Naive B cell (primary cell): Measurements from ENCODE around the gene SCGN. TPM values are rescaled to one million over a fixed set of nuclear protein-coding genes. Genes with fewer than 3 reads are reported as not detected.

ENCODE experiments used
- ATAC-seq, 2 donors: fragments of 150-1000 bp; cut with Tn5 transposase; 2 replicates each; pipeline ENCODE4 v1.10.0; 2021; ENCODE audit warnings: low read depth in 2 of 2, mild to moderate bottlenecking in 2 of 2, moderate library complexity in 2 of 2
- DNase-seq: peaks from one replicate; pipeline ENCODE4 v3.0.0; 2022
- H3K27ac Mint-ChIP-seq, 6 donors: one replicate each; pipeline ENCODE4 v1.8.0; 2020 to 2022; ENCODE audit warnings: mild to moderate bottlenecking in 6 of 6, mixed read lengths in 6 of 6, moderate library complexity in 5 of 6, inconsistent platforms in 2 of 6
- H3K27me3 Mint-ChIP-seq, 3 donors: one replicate each; pipeline ENCODE4 v1.8.0; 2021 to 2022; ENCODE audit warnings: mixed read lengths in 3 of 3, mild to moderate bottlenecking in 1 of 3
- H3K36me3 Mint-ChIP-seq, 2 donors: one replicate each; pipeline ENCODE4 v1.8.0; 2020 to 2022; ENCODE audit warnings: mixed read lengths in 2 of 2, inconsistent platforms in 1 of 2, mild to moderate bottlenecking in 1 of 2
- H3K4me1 Mint-ChIP-seq, 3 donors: one replicate each; pipeline ENCODE4 v1.8.0; 2020 to 2022; ENCODE audit warnings: mixed read lengths in 3 of 3, inconsistent platforms in 1 of 3, mild to moderate bottlenecking in 1 of 3, moderate library complexity in 1 of 3
- H3K4me3 Mint-ChIP-seq, 8 donors: one replicate each; pipeline ENCODE4 v1.8.0; 2020 to 2022; ENCODE audit warnings: mild to moderate bottlenecking in 8 of 8, mixed read lengths in 8 of 8, moderate library complexity in 8 of 8, inconsistent platforms in 2 of 8
- H3K9me3 Mint-ChIP-seq, 7 donors: one replicate each; pipeline ENCODE4 v1.8.0; 2020 to 2022; ENCODE audit warnings: mixed read lengths in 7 of 7, mild to moderate bottlenecking in 5 of 7, inconsistent platforms in 2 of 7, moderate library complexity in 1 of 7
- polyA plus RNA-seq, 6 donors: library from polyadenylated mRNA; unstranded; fragments of 300-500 nt; fragmentation: Illumina TruSeq; gene quantifications; one replicate each; pipeline ENCODE4 v1.2.3, GENCODE V29; 2021; ENCODE audit warnings: low read depth in 6 of 6

SCGN gene
- polyA plus RNA-seq, 6 donors from 2014 or later: not detected

DNA sequence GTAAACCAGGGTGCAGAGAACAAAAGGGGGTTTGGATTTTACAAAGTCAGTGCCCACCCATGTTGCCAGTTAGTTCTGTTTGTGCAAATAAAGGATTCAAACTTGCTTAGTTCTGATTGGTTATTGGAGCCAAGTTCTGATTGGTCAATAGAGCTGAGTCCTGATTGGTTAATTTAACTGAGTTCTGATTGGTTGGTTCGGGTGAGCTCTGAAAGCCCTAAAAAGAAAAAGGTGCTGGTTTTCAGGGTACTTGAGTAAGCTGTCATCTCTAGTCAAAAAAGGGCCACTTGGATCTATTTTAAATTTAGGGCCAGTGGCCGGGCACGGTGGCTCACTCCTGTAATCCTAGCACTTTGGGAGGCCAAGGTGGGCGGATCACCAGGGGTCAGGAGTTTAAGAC, 47.6 kb downstream of the SCGN start:
- ATAC-seq (no peak), DNase-seq (no peak)
- Mint-ChIP-seq H3K4me3 (no peak overlapping the region), H3K27ac (no peak overlapping the region), H3K36me3 (no peaks in the 10 kb centered on the region), H3K4me1 (no peaks in the 10 kb centered on the region), H3K27me3 (peaks cover 24 to 52% (median 29%) of the 10 kb centered on the region in 3 donors), H3K9me3 (peaks cover 0 to 8% (median 0%) of the 10 kb centered on the region in 7 donors)

DNA sequence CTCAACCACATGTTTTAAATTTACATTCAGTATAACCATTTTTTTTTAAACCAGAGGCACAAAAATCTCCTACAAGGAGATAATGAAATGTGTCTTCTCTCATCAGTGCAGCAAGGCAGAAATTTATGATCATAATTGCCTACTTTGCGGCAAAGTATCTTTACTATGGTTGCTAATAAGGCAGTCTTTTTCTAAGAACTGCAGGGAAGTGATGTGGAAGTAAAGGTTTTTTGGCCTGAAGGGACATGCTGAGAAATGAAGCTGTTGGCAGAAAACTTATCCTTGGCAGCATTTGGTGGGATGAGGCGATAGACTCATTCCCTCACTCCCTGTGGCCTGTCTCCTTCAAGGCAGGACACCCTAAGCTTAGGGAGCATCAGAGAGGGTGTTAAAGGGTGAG, 48.7 kb downstream of the SCGN start:
- no peaks in the 10 kb centered on the region for H3K4me1 Mint-ChIP-seq
- no peaks in the 10 kb centered on the region for H3K36me3 Mint-ChIP-seq
- H3K27me3 Mint-ChIP-seq: peaks cover 28 to 53% (median 34%) of the 10 kb centered on the region in 3 donors
- ATAC-seq (no peak), DNase-seq (no peak)
- H3K27ac Mint-ChIP-seq: no peak overlapping the region
- peaks cover 0 to 8% (median 0%) of the 10 kb centered on the region in 7 donors for H3K9me3 Mint-ChIP-seq
- H3K4me3 Mint-ChIP-seq: no peak overlapping the region

DNA sequence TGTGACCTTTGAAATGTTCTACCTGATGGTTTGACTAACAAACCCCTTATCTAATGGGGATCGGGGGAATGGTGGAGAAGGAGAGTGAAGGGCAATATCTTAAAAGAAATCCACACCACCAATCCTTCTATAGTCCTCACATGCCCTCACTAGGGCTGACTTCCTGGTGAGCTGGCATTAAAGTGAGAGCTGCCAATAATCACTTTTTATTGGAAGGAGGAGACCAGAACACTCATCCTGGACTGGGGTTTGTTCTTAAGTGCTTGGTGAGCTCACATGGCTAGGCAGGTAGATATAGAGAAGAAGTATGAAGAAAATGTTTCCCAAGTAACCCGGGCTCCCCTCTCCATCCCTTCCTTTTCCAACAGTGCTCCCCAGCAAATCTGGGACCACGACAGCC, 49.8 kb downstream of the SCGN start:
- DNase-seq (no peak), ATAC-seq (no peak)
- Mint-ChIP-seq H3K27ac (no peak overlapping the region), H3K4me3 (no peak overlapping the region), H3K36me3 (no peaks in the 10 kb centered on the region), H3K4me1 (no peaks in the 10 kb centered on the region), H3K27me3 (peaks cover 30 to 52% (median 43%) of the 10 kb centered on the region in 3 donors), H3K9me3 (peaks cover 0 to 8% (median 0%) of the 10 kb centered on the region in 7 donors)

DNA sequence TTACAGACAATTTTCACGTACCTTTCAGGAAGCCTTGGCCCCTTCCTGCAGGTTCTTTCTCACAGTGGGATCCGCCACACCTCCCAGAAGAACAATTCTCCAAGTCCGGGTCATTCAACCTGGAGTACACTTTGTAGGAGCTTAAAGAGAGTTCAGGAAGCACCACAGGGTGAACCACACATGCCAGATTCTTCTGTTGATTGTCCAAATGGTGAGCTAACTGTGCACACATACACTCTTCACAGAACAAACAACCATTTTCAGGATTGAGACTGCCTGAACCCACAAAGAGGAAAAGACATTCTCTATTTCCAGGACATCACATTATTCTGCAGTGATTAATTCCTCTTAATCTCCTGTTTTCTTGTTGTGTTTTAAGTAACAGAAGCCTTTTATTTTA, 51.0 kb downstream of the SCGN start:
- DNase-seq (no peak), ATAC-seq (no peak)
- Mint-ChIP-seq H3K27me3 (peaks cover 34 to 58% (median 50%) of the 10 kb centered on the region in 3 donors), H3K9me3 (peaks cover 0 to 8% (median 0%) of the 10 kb centered on the region in 7 donors), H3K4me1 (no peaks in the 10 kb centered on the region), H3K4me3 (no peak overlapping the region), H3K27ac (no peak overlapping the region), H3K36me3 (no peaks in the 10 kb centered on the region)

DNA sequence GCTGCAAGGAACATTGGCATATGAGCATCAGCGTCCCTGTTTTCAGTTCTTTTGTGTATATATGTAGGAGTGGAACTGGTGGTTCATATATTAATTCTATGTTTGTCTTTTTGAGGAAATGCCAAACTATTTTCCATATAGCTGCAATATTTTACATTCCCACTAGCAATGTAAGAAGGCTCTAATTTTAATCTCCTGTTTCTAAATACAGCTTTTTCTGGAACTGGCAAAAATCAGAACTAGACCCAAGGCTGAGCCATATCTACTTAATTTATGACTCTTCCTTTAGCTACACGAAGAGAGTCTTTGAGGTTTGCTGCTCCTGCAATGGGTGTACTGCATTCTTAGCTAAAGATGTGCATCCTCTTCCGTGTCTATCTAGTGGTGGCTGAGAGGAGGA, 52.0 kb downstream of the SCGN start:
- ATAC-seq (no peak), DNase-seq (no peak)
- peaks cover 27 to 48% (median 45%) of the 10 kb centered on the region in 3 donors for H3K27me3 Mint-ChIP-seq
- H3K36me3 Mint-ChIP-seq: no peaks in the 10 kb centered on the region
- no peaks in the 10 kb centered on the region for H3K4me1 Mint-ChIP-seq
- peaks cover 0 to 1% (median 0%) of the 10 kb centered on the region in 7 donors for H3K9me3 Mint-ChIP-seq
- no peak overlapping the region for H3K4me3 Mint-ChIP-seq
- H3K27ac Mint-ChIP-seq: no peak overlapping the region

DNA sequence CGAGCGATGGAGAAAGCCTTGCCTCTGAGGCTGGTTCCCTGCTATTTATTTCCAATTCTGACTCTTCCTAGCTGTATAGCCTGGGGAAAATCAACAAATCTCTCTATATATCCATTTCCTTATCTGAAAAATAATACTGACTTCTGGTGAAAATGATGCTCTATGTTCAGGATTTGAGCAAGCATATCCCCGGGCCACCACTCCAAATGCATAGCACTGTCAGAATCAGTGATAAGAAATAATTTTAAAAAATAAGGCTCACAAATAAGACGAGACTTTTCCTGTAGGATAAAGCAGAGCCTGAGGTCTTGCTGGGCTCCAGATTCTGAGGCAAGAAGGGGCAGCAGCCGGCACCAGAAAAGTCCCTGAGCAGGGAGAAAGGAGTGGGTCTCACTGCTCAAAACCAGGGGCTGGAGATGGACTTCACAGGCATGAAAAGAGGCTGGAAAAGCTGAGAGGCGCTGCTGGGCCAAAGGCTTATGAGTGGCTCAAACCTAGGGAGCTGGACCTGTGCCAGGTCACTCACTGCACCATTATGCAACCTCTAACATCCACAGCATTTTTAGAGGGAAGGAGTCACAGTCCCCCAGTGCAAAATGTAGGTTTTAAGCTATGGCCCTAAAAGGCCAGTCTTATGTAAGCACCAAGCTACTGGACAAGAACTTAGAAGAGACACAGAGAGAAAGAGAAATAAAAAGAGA, 54.4 kb downstream of the SCGN start:
- peaks cover 27 to 44% (median 44%) of the 10 kb centered on the region in 3 donors for H3K27me3 Mint-ChIP-seq
- H3K4me1 Mint-ChIP-seq: no peaks in the 10 kb centered on the region
- no peaks in the 10 kb centered on the region for H3K36me3 Mint-ChIP-seq
- no peak overlapping the region for H3K4me3 Mint-ChIP-seq
- no peaks in the 10 kb centered on the region for H3K9me3 Mint-ChIP-seq
- ATAC-seq: no peak
- DNase-seq: no peak
- H3K27ac Mint-ChIP-seq: no peak overlapping the region

DNA sequence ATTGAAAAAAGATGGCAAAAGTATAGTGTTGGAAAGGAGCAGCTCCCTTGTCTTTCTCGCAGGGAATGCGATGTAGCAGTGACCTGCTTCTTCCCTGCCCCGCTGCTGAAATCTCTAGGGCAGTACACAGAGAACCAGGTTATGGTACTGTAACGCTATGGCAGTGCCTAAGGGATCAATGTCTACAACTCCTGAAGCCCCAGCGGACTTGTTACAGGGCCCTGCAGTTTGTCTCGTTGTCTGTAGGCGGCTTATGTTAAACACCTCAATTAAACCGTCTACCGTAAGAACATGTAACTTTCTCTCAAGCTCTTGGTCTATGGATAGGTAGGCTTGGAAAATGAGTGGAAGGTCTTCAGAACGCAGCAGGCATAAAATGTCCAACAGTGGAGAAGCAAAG, 57.7 kb downstream of the SCGN start:
- peaks cover 11 to 25% (median 19%) of the 10 kb centered on the region in 3 donors for H3K27me3 Mint-ChIP-seq
- ATAC-seq (no peak), DNase-seq (no peak)
- H3K9me3 Mint-ChIP-seq: no peaks in the 10 kb centered on the region
- peak overlapping the region in 1 of 8 donors; percentile 42 for H3K4me3 Mint-ChIP-seq
- H3K4me1 Mint-ChIP-seq: no peaks in the 10 kb centered on the region
- H3K36me3 Mint-ChIP-seq: no peaks in the 10 kb centered on the region
- no peak overlapping the region for H3K27ac Mint-ChIP-seq

DNA sequence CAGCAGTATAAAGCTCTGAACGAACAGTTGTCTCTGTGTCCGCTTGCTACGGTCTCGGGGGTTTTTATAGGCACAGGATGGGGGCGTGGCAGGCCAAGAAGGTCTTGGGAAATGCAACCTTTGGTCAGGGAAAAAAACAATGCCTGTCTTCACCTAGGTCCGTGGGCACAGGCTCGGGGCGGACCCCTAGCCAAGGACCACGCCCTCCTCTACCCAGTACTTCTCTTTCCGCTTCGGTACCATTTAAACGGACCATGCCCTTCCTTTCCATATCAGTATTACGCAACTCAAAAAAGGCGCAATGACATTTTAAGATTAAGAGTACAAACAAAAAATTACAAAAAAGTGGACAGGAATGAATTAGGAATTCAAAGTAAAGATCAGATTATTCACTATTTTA, 58.3 kb downstream of the SCGN start:
- H3K4me3 Mint-ChIP-seq: peak overlapping the region in 2 of 8 donors; percentile 42 to 44
- ATAC-seq (no peak), DNase-seq (no peak)
- no peak overlapping the region for H3K27ac Mint-ChIP-seq
- H3K9me3 Mint-ChIP-seq: no peaks in the 10 kb centered on the region
- no peaks in the 10 kb centered on the region for H3K36me3 Mint-ChIP-seq
- peaks cover 9 to 25% (median 19%) of the 10 kb centered on the region in 3 donors for H3K27me3 Mint-ChIP-seq
- H3K4me1 Mint-ChIP-seq: no peaks in the 10 kb centered on the region

DNA sequence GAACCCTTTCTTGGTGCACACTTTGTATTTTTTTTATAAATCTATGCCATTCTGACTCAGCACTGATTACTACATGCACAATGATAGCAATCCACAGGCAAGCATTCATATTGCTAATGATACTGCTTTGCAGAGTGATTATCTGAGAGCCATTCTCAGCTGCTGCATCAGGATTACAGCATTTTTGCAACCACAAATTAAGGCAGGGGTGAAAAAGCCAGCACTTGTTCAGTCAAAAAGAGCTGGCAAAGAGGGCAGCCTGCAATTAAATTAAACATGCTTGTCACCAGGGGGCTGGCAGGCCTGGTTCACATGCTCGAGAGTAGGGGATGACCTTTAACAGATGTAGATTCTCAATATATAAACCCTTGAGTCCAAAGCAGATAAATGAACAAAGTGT, 61.8 kb downstream of the SCGN start:
- no peak for ATAC-seq
- Mint-ChIP-seq H3K27me3 (peaks cover 0 to 14% (median 8%) of the 10 kb centered on the region in 3 donors), H3K9me3 (no peaks in the 10 kb centered on the region), H3K4me1 (no peaks in the 10 kb centered on the region), H3K27ac (no peak overlapping the region), H3K36me3 (no peaks in the 10 kb centered on the region), H3K4me3 (no peak overlapping the region)
- DNase-seq: no peak

DNA sequence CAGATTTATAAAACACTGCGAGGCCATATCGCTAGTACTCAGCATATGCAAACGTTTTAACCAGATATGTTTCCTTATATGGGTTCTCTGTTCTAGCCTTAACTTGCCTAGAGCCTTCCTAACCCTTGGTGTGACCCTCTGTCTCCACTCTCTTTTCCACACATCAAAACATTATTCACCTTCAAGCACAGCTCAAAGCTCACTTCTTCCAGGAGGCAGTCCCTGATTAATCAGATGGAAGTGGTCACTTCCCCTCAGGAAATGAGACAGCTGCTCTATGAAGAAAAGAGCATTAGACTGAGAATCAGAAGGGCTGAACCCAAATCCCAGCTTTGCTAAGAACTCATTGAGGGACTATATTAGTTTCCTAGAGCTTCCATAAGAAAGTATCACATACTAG, 62.8 kb downstream of the SCGN start:
- no peak for DNase-seq
- ATAC-seq: no peak
- H3K4me3 Mint-ChIP-seq: no peak overlapping the region
- H3K27me3 Mint-ChIP-seq: peaks cover 0 to 14% (median 8%) of the 10 kb centered on the region in 3 donors
- H3K9me3 Mint-ChIP-seq: no peaks in the 10 kb centered on the region
- H3K4me1 Mint-ChIP-seq: no peaks in the 10 kb centered on the region
- no peak overlapping the region for H3K27ac Mint-ChIP-seq
- no peaks in the 10 kb centered on the region for H3K36me3 Mint-ChIP-seq

DNA sequence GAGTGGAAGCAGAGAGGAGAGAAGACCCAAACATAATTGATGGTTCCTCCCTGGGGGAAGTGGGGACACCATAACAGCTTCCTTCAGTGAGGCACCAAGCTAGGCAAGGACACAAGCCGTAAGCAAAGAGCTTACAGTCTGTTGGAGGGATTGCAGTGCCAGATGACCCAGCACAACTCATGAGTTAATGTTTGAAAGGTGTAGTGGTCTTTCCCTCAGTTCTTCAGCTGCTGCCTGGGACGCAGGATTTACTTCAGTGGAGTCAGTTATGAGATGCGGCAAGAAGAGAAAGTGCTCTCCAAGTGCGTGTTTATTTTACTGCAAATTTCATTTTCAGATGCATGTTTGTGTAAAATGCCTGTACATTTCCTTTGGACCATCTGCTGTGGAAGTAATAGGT, 63.8 kb downstream of the SCGN start:
- Mint-ChIP-seq H3K27ac (no peak overlapping the region), H3K36me3 (no peaks in the 10 kb centered on the region), H3K4me1 (peaks cover 0 to 5% (median 0%) of the 10 kb centered on the region in 3 donors), H3K4me3 (no peak overlapping the region), H3K27me3 (peaks cover 0 to 14% (median 5%) of the 10 kb centered on the region in 3 donors), H3K9me3 (no peaks in the 10 kb centered on the region)
- ATAC-seq: no peak
- DNase-seq: no peak

DNA sequence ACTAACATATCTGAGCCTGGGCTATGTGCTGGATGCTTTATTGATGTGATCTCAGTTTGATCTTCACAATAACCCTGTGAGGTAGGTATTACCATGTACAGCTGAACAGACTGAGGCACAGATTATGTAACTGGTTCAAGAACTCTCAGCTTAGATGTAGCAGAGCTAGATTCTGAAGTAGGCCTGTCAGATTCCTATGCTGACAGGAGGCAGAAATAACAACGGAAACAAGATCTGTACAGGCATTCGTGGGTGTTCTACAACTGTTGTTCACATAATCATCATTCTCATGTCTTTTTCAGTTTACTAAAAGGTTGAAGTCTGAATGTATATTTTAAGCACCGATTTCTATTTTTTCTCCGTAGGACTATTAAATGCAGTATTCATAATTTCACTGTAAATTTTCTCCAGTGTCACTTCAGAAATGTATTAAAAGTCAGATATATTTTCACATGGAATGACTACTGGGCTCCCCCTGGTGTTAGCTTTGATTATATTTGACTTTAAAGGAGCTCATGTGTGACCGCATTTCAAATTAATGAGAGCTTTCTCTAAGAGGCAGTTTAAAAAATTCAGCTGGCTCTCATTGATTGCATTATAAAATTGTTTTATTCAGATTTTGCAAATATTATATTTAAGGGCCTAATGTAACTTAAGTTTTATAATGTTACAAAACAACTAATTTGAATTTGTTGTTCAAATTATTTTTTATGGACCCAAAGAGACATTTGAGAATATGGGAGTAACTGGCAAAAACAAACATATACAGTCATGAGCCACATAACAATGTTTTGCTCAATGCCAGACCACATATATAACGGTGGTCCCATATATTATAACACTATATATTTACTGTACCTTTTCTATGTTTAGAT, 66.1 kb downstream of the SCGN start:
- peaks cover 0 to 5% (median 0%) of the 10 kb centered on the region in 3 donors for H3K4me1 Mint-ChIP-seq
- ATAC-seq (no peak), DNase-seq (peak; percentile 7)
- H3K36me3 Mint-ChIP-seq: no peaks in the 10 kb centered on the region
- no peaks in the 10 kb centered on the region for H3K9me3 Mint-ChIP-seq
- no peak overlapping the region for H3K27ac Mint-ChIP-seq
- peaks cover 5 to 23% (median 8%) of the 10 kb centered on the region in 3 donors for H3K27me3 Mint-ChIP-seq
- H3K4me3 Mint-ChIP-seq: no peak overlapping the region

DNA sequence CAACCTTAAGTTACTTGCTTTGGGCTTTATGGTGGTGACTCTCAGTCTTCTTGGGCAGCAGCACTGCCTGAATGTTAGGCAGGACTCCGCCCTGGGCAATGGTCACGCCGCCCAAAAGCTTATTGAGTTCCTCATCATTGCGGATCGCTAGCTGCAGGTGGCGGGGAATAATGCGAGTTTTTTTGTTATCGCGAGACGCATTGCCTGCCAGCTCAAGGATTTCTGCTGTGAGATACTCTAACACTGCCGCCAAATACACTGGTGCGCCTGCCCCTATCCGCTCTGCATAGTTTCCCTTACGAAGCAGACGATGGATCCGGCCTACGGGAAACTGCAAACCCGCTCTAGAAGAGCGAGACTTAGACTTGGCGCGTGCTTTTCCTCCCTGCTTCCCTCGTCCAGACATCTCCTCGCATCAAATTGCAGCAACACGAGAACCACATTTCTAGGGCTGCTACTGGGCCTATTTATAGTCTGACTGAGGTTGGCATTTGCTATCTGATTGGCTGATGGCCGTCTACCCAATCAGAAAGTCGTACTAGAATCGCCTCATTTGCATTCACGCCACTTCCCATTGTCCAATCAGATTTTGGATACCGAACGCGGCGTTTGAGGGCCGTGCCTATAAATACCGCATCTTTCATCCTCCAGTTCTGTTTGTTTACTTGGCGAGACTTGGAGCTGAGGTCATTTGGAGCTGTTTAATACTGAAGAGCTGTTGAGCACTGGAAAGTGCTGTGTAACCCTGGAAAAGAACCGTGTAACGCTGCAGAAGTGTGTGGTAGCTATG, 74.3 kb downstream of the SCGN start:
- Mint-ChIP-seq H3K27me3 (peaks cover 14 to 46% (median 23%) of the 10 kb centered on the region in 3 donors), H3K9me3 (peaks cover 0 to 16% (median 2%) of the 10 kb centered on the region in 7 donors), H3K4me1 (no peaks in the 10 kb centered on the region), H3K4me3 (no peak overlapping the region), H3K36me3 (no peaks in the 10 kb centered on the region), H3K27ac (no peak overlapping the region)
- ATAC-seq (no peak), DNase-seq (no peak)
